Measurements from ENCODE around the gene NPTX2. TPM values are rescaled to one million over a fixed set of nuclear protein-coding genes. Genes with fewer than 3 reads are reported as not detected.

Gene NPTX2
- total and polyA plus RNA-seq, 2 experiments from 2014 or later = 8.2 to 24.1 TPM

GRCh38 chr7:98568891-98569290 lies 48.2 kb upstream of the NPTX2 start:
- Histone ChIP-seq H3F3A (replicated peaks; ENCODE audit: low read depth) (no peaks in the 10 kb centered on the region), H4K20me1 (replicated peaks; ENCODE audit: insufficient read depth) (no peaks in the 10 kb centered on the region), H2AFZ (no peak overlapping the region; the same call in 1 of the 2 replicates), H3K79me2 (replicated peaks; ENCODE audit: insufficient read depth) (no peaks in the 10 kb centered on the region), H3K4me3 (no peak overlapping the region), H3K4me2 (no peak overlapping the region), H3K27ac (ENCODE audit: low read depth) (no peak overlapping the region), H3K9me2 (ENCODE audit: insufficient read depth) (no peaks in the 10 kb centered on the region), H3K4me1 (ENCODE audit: insufficient read depth) (no peaks in the 10 kb centered on the region), H3K36me3 (ENCODE audit: insufficient read depth) (no peaks in the 10 kb centered on the region), H3K27me3 (ENCODE audit: insufficient read depth) (no peaks in the 10 kb centered on the region)
- H3K4me1 Mint-ChIP-seq = peaks cover 8% of the 10 kb centered on the region; the same call in 1 of the 3 replicates
- peaks cover 7% of the 10 kb centered on the region for H3K27me3 Mint-ChIP-seq (ENCODE audit: insufficient read depth, low read depth, poor library complexity)
- DNase-seq (ENCODE audit: low spot score) = no peak
- H3K4me3 Mint-ChIP-seq = no peak overlapping the region
- no peak for TF ChIP-seq EZH2 (IDR thresholded peaks at IDR 0.05; ENCODE audit: low read depth, unreplicated experiment)
- TF ChIP-seq ZNF114 (CRISPR knock-in tag; IDR thresholded peaks at IDR 0.05) = no peak
- TF ChIP-seq STAT1 (IDR thresholded peaks at IDR 0.05; ENCODE audit: unreplicated experiment) = no peak
- no peak for TF ChIP-seq ZNF462 (CRISPR knock-in tag; IDR thresholded peaks at IDR 0.05)
- TF ChIP-seq POLR2AphosphoS5 (IDR thresholded peaks at IDR 0.05; ENCODE audit: low read depth) = no peak
- no peak for TF ChIP-seq CREB1 (CRISPR knock-in tag; IDR thresholded peaks at IDR 0.05; ENCODE audit: low read depth)
- TF ChIP-seq ETS1 (IDR thresholded peaks at IDR 0.05) = no peak
- TF ChIP-seq CTCF (conservative IDR thresholded peaks at IDR 0.05; ENCODE audit: low read depth in 2 of 2) = no peak
- no peak for TF ChIP-seq JUNB (IDR thresholded peaks at IDR 0.05; ENCODE audit: unreplicated experiment)
- peaks cover 3% of the 10 kb centered on the region; the same call in 2 of the 3 replicates for H3K36me3 Mint-ChIP-seq (ENCODE audit: low read depth)
- H3K27ac Mint-ChIP-seq = no peak overlapping the region
- no peak for ATAC-seq
- peaks cover 16% of the 10 kb centered on the region for H3K9me3 Mint-ChIP-seq

All from GM23338 (cell line).